Tibial nerve (tissue), 4 donors: ENCODE results near the gene GYPC. TPM values are rescaled to one million over a fixed set of nuclear protein-coding genes. Genes with fewer than 3 reads are reported as not detected.
A peak's percentile ranks its signal among the peaks of the same experiment; 100 is the strongest.

Experiments used
- DNase-seq, 2 donors: peaks; one replicate each; pipeline ENCODE4 v3.0.0-alpha.2; 2019; ENCODE audit warnings: low spot score in 2 of 2
- H3K27ac ChIP-seq, 4 donors: fragments of 200-600 bp; sonication (generic) in 3 of 4; one replicate each; pipeline ENCODE4 v1.5.1; 2017 to 2019; ENCODE audit warnings: mild to moderate bottlenecking in 1 of 4
- H3K27me3 ChIP-seq, 2 donors: fragments of 200-600 bp; sonication (generic) in 1 of 2; one replicate each; pipeline versions ENCODE4 v1.5.1 to v1.6.0; 2017 to 2019
- H3K36me3 ChIP-seq, 3 donors: fragments of 200-600 bp; sonication (generic); one replicate each; pipeline ENCODE4 v1.5.1; 2018 to 2019
- H3K4me1 ChIP-seq, 4 donors: fragments of 200-600 bp; sonication (generic) in 3 of 4; one replicate each; pipeline ENCODE4 v1.5.1; 2017 to 2019
- H3K4me3 ChIP-seq, 4 donors: fragments of 200-600 bp; sonication (generic) in 3 of 4; one replicate each; pipeline ENCODE4 v1.5.1; 2017 to 2019; ENCODE audit warnings: mild to moderate bottlenecking in 1 of 4, moderate library complexity in 1 of 4
- H3K9me3 ChIP-seq, 4 donors: fragments of 200-600 bp; sonication (generic) in 3 of 4; one replicate each; pipeline ENCODE4 v1.5.1; 2017 to 2019
- EP300 ChIP-seq, 2 donors: sonication (generic); formaldehyde crosslinking; IDR thresholded peaks; one replicate each; pipeline ENCODE4 v1.6.1; 2017; ENCODE audit warnings: antibody characterized with exemption in 2 of 2, mild to moderate bottlenecking in 1 of 2
- POLR2A ChIP-seq, 2 donors: fragments of 450-650 bp; IDR thresholded peaks; one replicate each; pipeline ENCODE4 v1.6.1; 2017; ENCODE audit warnings: antibody characterized with exemption in 2 of 2, mild to moderate bottlenecking in 2 of 2, moderate library complexity in 2 of 2
- whole genome bisulfite sequencing, 2 donors: methylation state at CpG; one replicate each; pipeline ENCODE4 v1.1.5; 2018; 5-methylcytosine and 5-hydroxymethylcytosine counted together
- total RNA-seq, 4 donors: library from RNA; depleted of rRNA; stranded (reverse); fragments of >200 nt; gene quantifications; one replicate each; pipeline ENCODE4 v1.1.0, GENCODE V29; 2016
- TF ChIP-seq, protein P1 (sequence below), 5 experiments: fragments of 200-600 bp in 3 of 5; fragments of 450-650 bp in 2 of 5; sonication (generic) in 3 of 5; IDR thresholded peaks; one replicate each; pipeline ENCODE4 v1.5.1; 2016 to 2019; ENCODE audit warnings: antibody characterized with exemption in 5 of 5, mild to moderate bottlenecking in 3 of 5, moderate library complexity in 2 of 5

The GYPC gene
- total RNA-seq, 4 donors from 2014 or later: 50.4 to 87.6 (median 67.8) TPM

DNA sequence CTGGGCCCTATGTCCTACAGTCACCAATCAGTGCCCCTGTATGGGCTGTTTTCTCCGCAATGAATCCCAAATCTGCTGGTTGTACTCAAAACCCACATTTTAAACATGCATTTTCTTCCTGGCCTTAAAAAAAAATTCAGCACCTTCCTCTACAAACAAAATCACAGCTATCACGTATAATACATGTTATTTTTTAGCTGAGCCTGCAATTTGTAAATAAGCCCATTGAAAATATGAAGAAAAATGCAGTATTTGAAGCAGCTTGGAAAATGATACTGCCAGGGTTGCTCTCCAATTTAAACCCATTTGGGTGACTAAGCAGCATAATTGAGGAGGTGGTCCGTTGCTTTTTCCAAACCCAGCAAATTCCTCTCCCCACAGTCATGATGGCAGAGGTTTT lies 33.0 kb upstream of the GYPC start:
- H3K27me3 ChIP-seq: no peaks in the 10 kb centered on the region
- TF ChIP-seq, protein P1, sequence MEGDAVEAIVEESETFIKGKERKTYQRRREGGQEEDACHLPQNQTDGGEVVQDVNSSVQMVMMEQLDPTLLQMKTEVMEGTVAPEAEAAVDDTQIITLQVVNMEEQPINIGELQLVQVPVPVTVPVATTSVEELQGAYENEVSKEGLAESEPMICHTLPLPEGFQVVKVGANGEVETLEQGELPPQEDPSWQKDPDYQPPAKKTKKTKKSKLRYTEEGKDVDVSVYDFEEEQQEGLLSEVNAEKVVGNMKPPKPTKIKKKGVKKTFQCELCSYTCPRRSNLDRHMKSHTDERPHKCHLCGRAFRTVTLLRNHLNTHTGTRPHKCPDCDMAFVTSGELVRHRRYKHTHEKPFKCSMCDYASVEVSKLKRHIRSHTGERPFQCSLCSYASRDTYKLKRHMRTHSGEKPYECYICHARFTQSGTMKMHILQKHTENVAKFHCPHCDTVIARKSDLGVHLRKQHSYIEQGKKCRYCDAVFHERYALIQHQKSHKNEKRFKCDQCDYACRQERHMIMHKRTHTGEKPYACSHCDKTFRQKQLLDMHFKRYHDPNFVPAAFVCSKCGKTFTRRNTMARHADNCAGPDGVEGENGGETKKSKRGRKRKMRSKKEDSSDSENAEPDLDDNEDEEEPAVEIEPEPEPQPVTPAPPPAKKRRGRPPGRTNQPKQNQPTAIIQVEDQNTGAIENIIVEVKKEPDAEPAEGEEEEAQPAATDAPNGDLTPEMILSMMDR (IDR thresholded peaks at IDR 0.05): no peak
- TF ChIP-seq POLR2A (IDR thresholded peaks at IDR 0.05): no peak
- no peak overlapping the region for H3K4me3 ChIP-seq
- H3K4me1 ChIP-seq: no peaks in the 10 kb centered on the region
- DNase-seq: no peak
- H3K27ac ChIP-seq: no peak overlapping the region
- no peaks in the 10 kb centered on the region for H3K36me3 ChIP-seq
- 58 to 72% methylated on average over 3 of the region's 3 CpGs for WGBS, 2 donors
- peaks cover 0 to 4% (median 0%) of the 10 kb centered on the region in 4 donors for H3K9me3 ChIP-seq

DNA sequence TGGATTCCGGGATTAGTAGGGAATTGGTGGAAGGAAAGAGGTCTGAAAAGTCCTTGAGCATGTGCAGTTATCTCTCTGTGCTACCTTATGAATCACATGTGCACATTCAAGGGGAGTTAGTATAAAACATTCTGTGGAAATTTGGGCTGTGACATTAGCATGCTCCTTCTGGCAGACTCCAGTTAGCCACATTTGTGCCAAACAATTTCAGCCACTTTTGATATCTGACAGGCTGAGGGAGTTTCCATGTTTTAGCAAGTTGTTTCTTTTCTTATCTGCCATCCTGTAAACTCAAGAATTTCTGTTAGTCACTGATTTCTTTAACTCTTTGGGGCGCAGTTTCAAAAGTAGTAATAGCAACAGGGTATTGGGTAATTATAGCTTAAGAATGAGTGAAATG lies 28.3 kb upstream of the GYPC start:
- Histone ChIP-seq H3K9me3 (no peaks in the 10 kb centered on the region), H3K36me3 (no peaks in the 10 kb centered on the region), H3K4me1 (no peaks in the 10 kb centered on the region), H3K27me3 (no peaks in the 10 kb centered on the region), H3K4me3 (no peak overlapping the region), H3K27ac (no peak overlapping the region)
- no peak for DNase-seq
- TF ChIP-seq EP300 (IDR thresholded peaks at IDR 0.05) (no peak), POLR2A (IDR thresholded peaks at IDR 0.05) (no peak)
- TF ChIP-seq, protein P1 (IDR thresholded peaks at IDR 0.05): no peak
- 84 to 91% methylated on average over 2 of the region's 2 CpGs for WGBS, 2 donors

DNA sequence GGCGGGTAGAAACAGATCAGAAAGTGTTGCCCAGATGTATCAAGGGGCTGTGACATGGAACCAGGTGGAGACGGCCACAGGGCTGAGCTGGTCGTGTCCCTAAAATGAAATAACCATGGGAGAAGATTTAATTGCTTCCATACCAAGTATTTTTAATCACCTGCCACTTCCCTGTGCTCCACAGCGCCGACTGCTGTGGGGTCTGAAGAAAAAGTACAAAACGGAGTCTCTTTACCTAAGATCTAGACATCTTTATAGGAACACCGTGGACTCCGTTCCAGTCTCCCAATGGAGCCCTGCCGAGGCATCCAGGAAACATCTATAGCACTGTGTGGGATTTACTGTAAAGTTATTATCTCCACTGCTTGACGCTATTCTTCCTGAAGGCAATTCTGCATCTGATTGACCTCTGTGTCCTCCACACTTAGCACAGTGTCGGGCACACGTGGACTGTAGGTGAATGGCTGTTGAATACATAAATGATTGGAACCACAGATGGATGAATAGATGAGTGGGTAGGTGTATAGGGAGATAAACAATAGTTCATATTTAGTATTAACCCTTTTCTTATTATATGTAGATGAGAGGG lies 21.6 kb upstream of the GYPC start:
- H3K4me3 ChIP-seq: no peak overlapping the region
- H3K27ac ChIP-seq: no peak overlapping the region
- H3K27me3 ChIP-seq: no peaks in the 10 kb centered on the region
- DNase-seq: no peak
- TF ChIP-seq POLR2A (IDR thresholded peaks at IDR 0.05): no peak
- TF ChIP-seq, protein P1 (IDR thresholded peaks at IDR 0.05): peak in 2 of 5 experiments; percentile 23 to 44
- WGBS, 2 donors: 47 to 53% methylated on average over 12 of the region's 12 CpGs
- H3K4me1 ChIP-seq: peaks cover 0 to 29% (median 0%) of the 10 kb centered on the region in 4 donors
- H3K36me3 ChIP-seq: no peaks in the 10 kb centered on the region
- H3K9me3 ChIP-seq: no peaks in the 10 kb centered on the region

DNA sequence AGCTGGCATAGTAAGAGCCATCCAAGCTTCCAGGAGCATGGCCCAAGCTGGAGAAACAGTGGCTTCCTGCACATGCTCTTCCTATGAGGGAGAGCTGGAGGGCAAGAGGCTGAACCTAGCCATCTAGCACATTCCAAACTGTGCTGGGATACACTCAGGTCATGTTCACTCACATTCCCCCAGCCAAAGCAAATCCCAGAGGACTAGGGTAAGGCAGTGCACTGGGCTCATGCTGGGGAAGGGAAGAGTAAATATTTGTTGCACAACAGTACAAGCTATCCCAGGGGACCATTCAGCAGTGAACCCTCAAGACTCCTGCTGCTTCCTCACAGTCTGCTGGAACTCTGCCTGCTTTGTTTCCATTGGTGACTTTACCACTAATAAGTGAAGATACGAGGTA lies 20.7 kb upstream of the GYPC start:
- no peak overlapping the region for H3K4me3 ChIP-seq

DNA sequence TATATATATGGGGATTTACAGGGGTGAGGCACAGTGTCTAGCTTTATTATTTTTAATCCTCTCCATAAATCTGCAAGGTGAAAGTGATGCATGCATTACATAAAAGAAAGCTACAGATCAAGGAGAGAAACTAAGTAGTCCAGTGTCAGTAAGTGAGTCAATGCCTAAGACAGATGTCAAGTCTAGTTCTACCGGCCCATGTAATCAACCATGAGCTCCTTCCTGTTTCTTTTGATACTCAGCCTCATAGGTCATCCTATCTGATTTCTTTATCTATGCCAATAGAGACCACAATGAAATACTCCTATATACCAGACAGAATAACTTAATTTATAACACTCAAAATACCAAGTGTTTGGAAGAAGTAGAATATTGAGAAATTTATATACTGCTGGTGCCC lies 20.2 kb upstream of the GYPC start:
- no peak for TF ChIP-seq EP300 (IDR thresholded peaks at IDR 0.05)
- TF ChIP-seq, protein P1 (IDR thresholded peaks at IDR 0.05): no peak
- TF ChIP-seq POLR2A (IDR thresholded peaks at IDR 0.05): no peak
- Histone ChIP-seq H3K9me3 (no peaks in the 10 kb centered on the region), H3K27ac (no peak overlapping the region), H3K4me1 (peaks cover 0 to 39% (median 0%) of the 10 kb centered on the region in 4 donors), H3K27me3 (no peaks in the 10 kb centered on the region), H3K4me3 (no peak overlapping the region), H3K36me3 (no peaks in the 10 kb centered on the region)
- DNase-seq: no peak
- WGBS, 2 donors: 55% methylated on average over 1 of the region's 1 CpG

More for the DNA sequence above, 20.7 kb upstream of the GYPC start:
- no peaks in the 10 kb centered on the region for H3K9me3 ChIP-seq
- H3K4me1 ChIP-seq: peaks cover 0 to 36% (median 0%) of the 10 kb centered on the region in 4 donors
- DNase-seq: peak in 1 of 2 donors; percentile 40
- H3K27ac ChIP-seq: no peak overlapping the region
- H3K27me3 ChIP-seq: no peaks in the 10 kb centered on the region
- no peaks in the 10 kb centered on the region for H3K36me3 ChIP-seq
- WGBS, 2 donors: 33 to 42% methylated on average over 1 of the region's 1 CpG
- peak in 1 of 2 donors; percentile 78 for TF ChIP-seq EP300 (IDR thresholded peaks at IDR 0.05)
- no peak for TF ChIP-seq POLR2A (IDR thresholded peaks at IDR 0.05)
